GM23338 (cell line): ENCODE data around the gene SMG1. TPM values are rescaled to one million over a fixed set of nuclear protein-coding genes. Genes with fewer than 3 reads are reported as not detected.

Experiments
- ATAC-seq: fragments of 200-7000 bp; cut with Tn5 transposase; 3 replicates; pipeline ENCODE4 v1.9.1; 2020
- DNase-seq: peaks from one replicate; pipeline ENCODE4 v3.0.0-alpha.2; 2015; ENCODE audit warnings: low spot score
- H2AFZ ChIP-seq: fragments of 200-600 bp; sonication (generic); 2 replicates; pipeline ENCODE4 v1.8.0; 2016; ENCODE audit warnings: antibody characterized with exemption, mild to moderate bottlenecking, moderate library complexity
- H3F3A ChIP-seq: fragments of 200-600 bp; sonication (generic); replicated peaks from 2 replicates; pipeline ENCODE4 v1.8.0; 2017; ENCODE audit warnings: antibody characterized with exemption, mixed run types, low read depth
- H3K27ac ChIP-seq: fragments of 200-600 bp; sonication (generic); 2 replicates; pipeline ENCODE4 v1.6.1; 2016; ENCODE audit warnings: low read depth
- H3K27me3 ChIP-seq: fragments of 200-600 bp; sonication (generic); 2 replicates; pipeline ENCODE4 v1.8.0; 2016; ENCODE audit warnings: mild to moderate bottlenecking, mixed run types, moderate library complexity; ENCODE audit not compliant: insufficient read depth
- H3K36me3 ChIP-seq: fragments of 200-600 bp; sonication (generic); 2 replicates; pipeline ENCODE4 v1.8.0; 2016; ENCODE audit warnings: mild to moderate bottlenecking; ENCODE audit not compliant: insufficient read depth
- H3K4me1 ChIP-seq: fragments of 200-600 bp; sonication (generic); 2 replicates; pipeline ENCODE4 v1.8.0; 2016; ENCODE audit warnings: mild to moderate bottlenecking, moderate library complexity; ENCODE audit not compliant: insufficient read depth
- H3K4me2 ChIP-seq: fragments of 200-600 bp; sonication (generic); 2 replicates; pipeline ENCODE4 v1.7.1; 2017; ENCODE audit warnings: mixed run types
- H3K4me3 ChIP-seq: fragments of 200-600 bp; sonication (generic); 2 replicates; pipeline ENCODE4 v1.6.1; 2016; ENCODE audit warnings: mixed run types
- H3K79me2 ChIP-seq: fragments of 200-600 bp; sonication (generic); replicated peaks from 2 replicates; pipeline ENCODE4 v1.8.0; 2017; ENCODE audit warnings: mild to moderate bottlenecking; ENCODE audit not compliant: insufficient read depth
- H3K9me2 ChIP-seq: fragments of 200-600 bp; sonication (generic); 2 replicates; pipeline ENCODE4 v1.8.0; 2017; ENCODE audit not compliant: insufficient read depth
- H4K20me1 ChIP-seq: fragments of 200-600 bp; sonication (generic); replicated peaks from 2 replicates; pipeline ENCODE4 v1.8.0; 2017; ENCODE audit warnings: mild to moderate bottlenecking; ENCODE audit not compliant: insufficient read depth
- H3K27ac Mint-ChIP-seq: 2 replicates; pipeline ENCODE4 v1.8.0; 2020; ENCODE audit warnings: inconsistent platforms, mild to moderate bottlenecking, moderate library complexity, mixed read lengths
- H3K27me3 Mint-ChIP-seq: 3 replicates; pipeline ENCODE4 v1.8.0; 2022; ENCODE audit warnings: low read depth, mild to moderate bottlenecking, moderate library complexity, mixed read lengths, inconsistent platforms; ENCODE audit not compliant: insufficient read depth, poor library complexity
- H3K36me3 Mint-ChIP-seq: 3 replicates; pipeline ENCODE4 v1.8.0; 2021; ENCODE audit warnings: low read depth, mild to moderate bottlenecking, inconsistent platforms, moderate library complexity, mixed read lengths
- H3K4me1 Mint-ChIP-seq: 3 replicates; pipeline ENCODE4 v1.8.0; 2020; ENCODE audit warnings: mild to moderate bottlenecking, inconsistent platforms, mixed read lengths
- H3K4me3 Mint-ChIP-seq: 3 replicates; pipeline ENCODE4 v1.8.0; 2021; ENCODE audit warnings: moderate library complexity, mild to moderate bottlenecking, inconsistent platforms, mixed read lengths
- H3K9me3 Mint-ChIP-seq: 3 replicates; pipeline ENCODE4 v1.8.0; 2020; ENCODE audit warnings: moderate library complexity, mild to moderate bottlenecking, inconsistent platforms, mixed read lengths
- CREB1 ChIP-seq: fragments of 250-450 bp; sonication (Bioruptor Pico); IDR thresholded peaks from 2 replicates; pipeline ENCODE4 v1.5.0; 2020; ENCODE audit warnings: low read depth, mild to moderate bottlenecking, moderate library complexity
- EZH2phosphoT487 ChIP-seq: fragments of 200-600 bp; sonication (generic); IDR thresholded peaks from one replicate; pipeline ENCODE4 v1.8.1; 2018; ENCODE audit warnings: antibody characterized with exemption; ENCODE audit not compliant: unreplicated experiment
- NANOG ChIP-seq: IDR thresholded peaks from 2 replicates; pipeline ENCODE4 v1.6.1; 2016; ENCODE audit warnings: antibody characterized with exemption, borderline replicate concordance
- STAT1 ChIP-seq: IDR thresholded peaks from one replicate; pipeline ENCODE4 v1.6.1; 2016; ENCODE audit warnings: antibody characterized with exemption; ENCODE audit not compliant: unreplicated experiment
- ZNF114 ChIP-seq: fragments of 250-450 bp; sonication (Bioruptor Pico); IDR thresholded peaks from 2 replicates; pipeline ENCODE4 v1.5.0; 2020; ENCODE audit warnings: mild to moderate bottlenecking, moderate library complexity
- ZNF331 ChIP-seq: fragments of 250-450 bp; sonication (Bioruptor Pico); IDR thresholded peaks from 2 replicates; pipeline ENCODE4 v1.5.0; 2020; ENCODE audit warnings: low read depth, mild to moderate bottlenecking, moderate library complexity
- ZNF462 ChIP-seq: fragments of 250-450 bp; sonication (Bioruptor Pico); IDR thresholded peaks from 2 replicates; pipeline ENCODE4 v1.5.0; 2020; ENCODE audit warnings: mild to moderate bottlenecking, moderate library complexity
- polyA plus RNA-seq: library from polyadenylated mRNA; unstranded; fragments of >200 nt; fragmentation: Nextera tagmentation; extraction: Ambion mirVana; gene quantifications from 2 replicates; pipeline ENCODE4 v1.2.1, GENCODE V29; 2016
- total RNA-seq: library from RNA; depleted of rRNA; stranded (reverse); fragments of >200 nt; shearing (Covaris generic); gene quantifications from 2 replicates; pipeline ENCODE4 v1.2.3, GENCODE V29; 2014
- TF ChIP-seq, protein P1 (sequence below): IDR thresholded peaks from 2 replicates; pipeline ENCODE4 v1.6.1; 2016; ENCODE audit warnings: antibody characterized with exemption
- TF ChIP-seq, protein P2 (sequence below): IDR thresholded peaks from one replicate; pipeline ENCODE4 v1.6.1; 2018; ENCODE audit warnings: antibody characterized with exemption; ENCODE audit not compliant: unreplicated experiment
- TF ChIP-seq, protein P3 (sequence below), 2 experiments: fragments of 200-600 bp in 1 of 2; sonication (generic) in 1 of 2; conservative IDR thresholded peaks; 2 replicates each; pipeline versions ENCODE4 v1.5.1 to v1.6.1; 2016 to 2017; ENCODE audit warnings: antibody characterized with exemption in 2 of 2, low read depth in 2 of 2, mild to moderate bottlenecking in 2 of 2, moderate library complexity in 1 of 2

SMG1 gene
- total and polyA plus RNA-seq, 2 experiments from 2014 or later: 18.6 to 119 TPM

- TF ChIP-seq, protein P1, sequence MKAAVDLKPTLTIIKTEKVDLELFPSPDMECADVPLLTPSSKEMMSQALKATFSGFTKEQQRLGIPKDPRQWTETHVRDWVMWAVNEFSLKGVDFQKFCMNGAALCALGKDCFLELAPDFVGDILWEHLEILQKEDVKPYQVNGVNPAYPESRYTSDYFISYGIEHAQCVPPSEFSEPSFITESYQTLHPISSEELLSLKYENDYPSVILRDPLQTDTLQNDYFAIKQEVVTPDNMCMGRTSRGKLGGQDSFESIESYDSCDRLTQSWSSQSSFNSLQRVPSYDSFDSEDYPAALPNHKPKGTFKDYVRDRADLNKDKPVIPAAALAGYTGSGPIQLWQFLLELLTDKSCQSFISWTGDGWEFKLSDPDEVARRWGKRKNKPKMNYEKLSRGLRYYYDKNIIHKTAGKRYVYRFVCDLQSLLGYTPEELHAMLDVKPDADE: no peak
- TF ChIP-seq EZH2phosphoT487 (no peak), STAT1 (no peak)
Observed at GRCh38 chr16:18842565-18842964, 83.6 kb downstream of the SMG1 start (continued).

DNA sequence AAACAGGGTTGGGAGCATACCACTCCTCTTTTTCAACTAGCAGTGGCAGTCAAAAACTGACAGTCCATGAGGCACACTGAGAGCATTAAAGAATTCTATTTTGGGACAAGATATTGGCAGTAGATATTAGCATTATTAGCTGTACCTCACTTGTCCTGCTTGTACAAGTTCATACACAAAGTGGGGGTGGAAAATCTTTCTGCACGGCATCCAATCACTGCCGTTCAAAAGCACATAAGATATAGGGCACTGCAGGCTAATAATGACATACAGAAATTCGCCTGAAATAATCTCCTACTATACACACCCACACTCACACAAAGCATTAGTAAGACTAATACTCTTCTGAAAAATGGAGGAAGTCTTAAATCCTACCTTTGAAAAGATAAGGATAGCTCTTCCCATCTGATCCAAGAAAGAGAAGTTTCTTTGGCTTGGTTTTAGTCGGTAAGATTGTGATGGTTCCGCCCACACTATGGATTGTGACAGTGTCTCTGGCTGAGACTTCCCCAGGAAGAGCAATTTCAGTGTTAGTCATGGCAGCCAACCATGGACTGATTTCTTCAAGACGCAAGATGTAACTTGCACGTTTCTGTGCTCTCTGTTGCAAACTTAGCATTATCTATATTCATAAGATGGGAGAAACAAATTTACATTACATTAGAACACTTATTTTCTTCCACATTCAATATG lies 84.2 kb downstream of the SMG1 start:
- H3K36me3 ChIP-seq: peaks cover 72% of the 10 kb centered on the region
- peaks cover 86% of the 10 kb centered on the region for H3K36me3 Mint-ChIP-seq
- H3K27ac Mint-ChIP-seq: no peak overlapping the region
- no peaks in the 10 kb centered on the region for H3K9me2 ChIP-seq
- peaks cover 6% of the 10 kb centered on the region for H3K4me1 Mint-ChIP-seq
- H3K79me2 ChIP-seq: peaks cover 10% of the 10 kb centered on the region
- H3K4me1 ChIP-seq: no peaks in the 10 kb centered on the region; the same call in 1 of the 2 replicates
- no peak for DNase-seq
- H3K27me3 Mint-ChIP-seq: peaks cover 6% of the 10 kb centered on the region
- no peak overlapping the region for H3K4me3 Mint-ChIP-seq
- H3K4me3 ChIP-seq: no peak overlapping the region
- no peaks in the 10 kb centered on the region for H3K27me3 ChIP-seq
- 0 out of 2 replicates have a peak, but pooled peaks cover 9% of the 10 kb centered on the region for H4K20me1 ChIP-seq
- H3K9me3 Mint-ChIP-seq: no peaks in the 10 kb centered on the region
- H3K4me2 ChIP-seq: no peak overlapping the region
- no peak overlapping the region for H2AFZ ChIP-seq
- no peak for ATAC-seq
- H3K27ac ChIP-seq: no peak overlapping the region
- H3F3A ChIP-seq: no peaks in the 10 kb centered on the region
- TF ChIP-seq ZNF114 (CRISPR knock-in tag) (no peak), EZH2phosphoT487 (no peak), CREB1 (no peak), ZNF462 (CRISPR knock-in tag) (no peak), NANOG (no peak), ZNF331 (CRISPR knock-in tag) (no peak)
- TF ChIP-seq, protein P2, sequence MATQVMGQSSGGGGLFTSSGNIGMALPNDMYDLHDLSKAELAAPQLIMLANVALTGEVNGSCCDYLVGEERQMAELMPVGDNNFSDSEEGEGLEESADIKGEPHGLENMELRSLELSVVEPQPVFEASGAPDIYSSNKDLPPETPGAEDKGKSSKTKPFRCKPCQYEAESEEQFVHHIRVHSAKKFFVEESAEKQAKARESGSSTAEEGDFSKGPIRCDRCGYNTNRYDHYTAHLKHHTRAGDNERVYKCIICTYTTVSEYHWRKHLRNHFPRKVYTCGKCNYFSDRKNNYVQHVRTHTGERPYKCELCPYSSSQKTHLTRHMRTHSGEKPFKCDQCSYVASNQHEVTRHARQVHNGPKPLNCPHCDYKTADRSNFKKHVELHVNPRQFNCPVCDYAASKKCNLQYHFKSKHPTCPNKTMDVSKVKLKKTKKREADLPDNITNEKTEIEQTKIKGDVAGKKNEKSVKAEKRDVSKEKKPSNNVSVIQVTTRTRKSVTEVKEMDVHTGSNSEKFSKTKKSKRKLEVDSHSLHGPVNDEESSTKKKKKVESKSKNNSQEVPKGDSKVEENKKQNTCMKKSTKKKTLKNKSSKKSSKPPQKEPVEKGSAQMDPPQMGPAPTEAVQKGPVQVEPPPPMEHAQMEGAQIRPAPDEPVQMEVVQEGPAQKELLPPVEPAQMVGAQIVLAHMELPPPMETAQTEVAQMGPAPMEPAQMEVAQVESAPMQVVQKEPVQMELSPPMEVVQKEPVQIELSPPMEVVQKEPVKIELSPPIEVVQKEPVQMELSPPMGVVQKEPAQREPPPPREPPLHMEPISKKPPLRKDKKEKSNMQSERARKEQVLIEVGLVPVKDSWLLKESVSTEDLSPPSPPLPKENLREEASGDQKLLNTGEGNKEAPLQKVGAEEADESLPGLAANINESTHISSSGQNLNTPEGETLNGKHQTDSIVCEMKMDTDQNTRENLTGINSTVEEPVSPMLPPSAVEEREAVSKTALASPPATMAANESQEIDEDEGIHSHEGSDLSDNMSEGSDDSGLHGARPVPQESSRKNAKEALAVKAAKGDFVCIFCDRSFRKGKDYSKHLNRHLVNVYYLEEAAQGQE: no peak
- TF ChIP-seq, protein P1: no peak
- TF ChIP-seq, protein P3, sequence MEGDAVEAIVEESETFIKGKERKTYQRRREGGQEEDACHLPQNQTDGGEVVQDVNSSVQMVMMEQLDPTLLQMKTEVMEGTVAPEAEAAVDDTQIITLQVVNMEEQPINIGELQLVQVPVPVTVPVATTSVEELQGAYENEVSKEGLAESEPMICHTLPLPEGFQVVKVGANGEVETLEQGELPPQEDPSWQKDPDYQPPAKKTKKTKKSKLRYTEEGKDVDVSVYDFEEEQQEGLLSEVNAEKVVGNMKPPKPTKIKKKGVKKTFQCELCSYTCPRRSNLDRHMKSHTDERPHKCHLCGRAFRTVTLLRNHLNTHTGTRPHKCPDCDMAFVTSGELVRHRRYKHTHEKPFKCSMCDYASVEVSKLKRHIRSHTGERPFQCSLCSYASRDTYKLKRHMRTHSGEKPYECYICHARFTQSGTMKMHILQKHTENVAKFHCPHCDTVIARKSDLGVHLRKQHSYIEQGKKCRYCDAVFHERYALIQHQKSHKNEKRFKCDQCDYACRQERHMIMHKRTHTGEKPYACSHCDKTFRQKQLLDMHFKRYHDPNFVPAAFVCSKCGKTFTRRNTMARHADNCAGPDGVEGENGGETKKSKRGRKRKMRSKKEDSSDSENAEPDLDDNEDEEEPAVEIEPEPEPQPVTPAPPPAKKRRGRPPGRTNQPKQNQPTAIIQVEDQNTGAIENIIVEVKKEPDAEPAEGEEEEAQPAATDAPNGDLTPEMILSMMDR (conservative IDR thresholded peaks at IDR 0.05; ENCODE audit: low read depth in 2 of 2): no peak
